HEK293 (cell line): ENCODE data around the gene CHSY1.

Experiments
- BCL11A ChIP-seq: fragments of 450-650 bp; formaldehyde crosslinking; IDR thresholded peaks from 2 replicates; pipeline ENCODE4 v1.5.1; 2016; ENCODE audit warnings: low read depth, missing biosample characterization, missing genetic modification characterization
- EGR2 ChIP-seq: fragments of 450-650 bp; formaldehyde crosslinking; IDR thresholded peaks from 2 replicates; pipeline ENCODE4 v1.5.1; 2016; ENCODE audit warnings: low read depth, missing biosample characterization, missing genetic modification characterization
- FEZF1 ChIP-seq: fragments of 450-650 bp; formaldehyde crosslinking; IDR thresholded peaks from 2 replicates; pipeline ENCODE4 v1.5.1; 2016; ENCODE audit warnings: missing biosample characterization, missing genetic modification characterization
- GLI2 ChIP-seq: fragments of 450-650 bp; formaldehyde crosslinking; IDR thresholded peaks from 2 replicates; pipeline ENCODE4; 2017; ENCODE audit warnings: missing biosample characterization, missing genetic modification characterization, low read depth, borderline replicate concordance
- GLI4 ChIP-seq: fragments of 450-650 bp; formaldehyde crosslinking; IDR thresholded peaks from 2 replicates; pipeline ENCODE4 v1.5.1; 2016; ENCODE audit warnings: missing biosample characterization, missing genetic modification characterization
- KLF8 ChIP-seq: fragments of 450-650 bp; formaldehyde crosslinking; IDR thresholded peaks from 2 replicates; pipeline ENCODE4 v1.5.1; 2016; ENCODE audit warnings: missing biosample characterization, missing genetic modification characterization
- MZF1 ChIP-seq: fragments of 450-650 bp; formaldehyde crosslinking; IDR thresholded peaks from 2 replicates; pipeline ENCODE4 v1.5.1; 2017; ENCODE audit warnings: missing biosample characterization, missing genetic modification characterization, borderline replicate concordance
- SP2 ChIP-seq: fragments of 450-650 bp; formaldehyde crosslinking; IDR thresholded peaks from 2 replicates; pipeline ENCODE4 v1.5.1; 2016; ENCODE audit warnings: missing biosample characterization, missing genetic modification characterization
- SP3 ChIP-seq: fragments of 450-650 bp; formaldehyde crosslinking; IDR thresholded peaks from 2 replicates; pipeline ENCODE4 v1.5.1; 2016; ENCODE audit warnings: missing biosample characterization, missing genetic modification characterization
- YY1 ChIP-seq: fragments of 450-650 bp; formaldehyde crosslinking; IDR thresholded peaks from 2 replicates; pipeline ENCODE4 v1.5.1; 2018; ENCODE audit warnings: missing biosample characterization, missing genetic modification characterization
- ZIC2 ChIP-seq: fragments of 450-650 bp; formaldehyde crosslinking; IDR thresholded peaks from 2 replicates; pipeline ENCODE4 v1.5.1; 2016; ENCODE audit warnings: missing biosample characterization, missing genetic modification characterization
- ZNF112 ChIP-seq: fragments of 450-650 bp; formaldehyde crosslinking; IDR thresholded peaks from 2 replicates; pipeline ENCODE4 v1.5.0; 2017; ENCODE audit warnings: missing biosample characterization, missing genetic modification characterization
- ZNF169 ChIP-seq: fragments of 450-650 bp; formaldehyde crosslinking; IDR thresholded peaks from 2 replicates; pipeline ENCODE4 v1.5.1; 2016; ENCODE audit warnings: missing biosample characterization, missing genetic modification characterization
- ZNF184 ChIP-seq: fragments of 450-650 bp; IDR thresholded peaks from 2 replicates; pipeline ENCODE4 v1.5.1; 2018; ENCODE audit warnings: missing biosample characterization, mild to moderate bottlenecking, missing genetic modification characterization
- ZNF211 ChIP-seq: fragments of 450-650 bp; formaldehyde crosslinking; IDR thresholded peaks from 2 replicates; pipeline ENCODE4 v1.5.1; 2016; ENCODE audit warnings: low read depth, missing biosample characterization, missing genetic modification characterization
- ZNF214 ChIP-seq: fragments of 450-650 bp; formaldehyde crosslinking; IDR thresholded peaks from 2 replicates; pipeline ENCODE4 v1.5.1; 2017; ENCODE audit warnings: missing biosample characterization, mild to moderate bottlenecking, missing genetic modification characterization, borderline replicate concordance
- ZNF248 ChIP-seq: fragments of 450-650 bp; formaldehyde crosslinking; IDR thresholded peaks from 2 replicates; pipeline ENCODE4 v1.5.1; 2017; ENCODE audit warnings: missing biosample characterization, missing genetic modification characterization
- ZNF266 ChIP-seq: fragments of 450-650 bp; formaldehyde crosslinking; IDR thresholded peaks from 2 replicates; pipeline ENCODE4 v1.5.1; 2016; ENCODE audit warnings: missing biosample characterization, missing genetic modification characterization, low read depth
- ZNF274 ChIP-seq, 2 experiments: fragments of 200-500 bp in 1 of 2; fragments of 450-650 bp in 1 of 2; sonication (Bioruptor generic) in 1 of 2; formaldehyde crosslinking in 1 of 2; IDR thresholded peaks; 2 replicates each; pipeline versions ENCODE4 v1.5.1 to v1.6.1; 2014 to 2016; ENCODE audit warnings: borderline replicate concordance in 1 of 2, inconsistent platforms in 1 of 2, low read length in 1 of 2, missing biosample characterization in 1 of 2, missing genetic modification characterization in 1 of 2
- ZNF423 ChIP-seq: fragments of 450-650 bp; formaldehyde crosslinking; IDR thresholded peaks from 2 replicates; pipeline ENCODE4 v1.5.1; 2016; ENCODE audit warnings: missing biosample characterization, missing genetic modification characterization
- ZNF433 ChIP-seq: fragments of 450-650 bp; formaldehyde crosslinking; IDR thresholded peaks from 2 replicates; pipeline ENCODE4 v1.5.1; 2016; ENCODE audit warnings: missing biosample characterization, missing genetic modification characterization, low read depth
- ZNF529 ChIP-seq: fragments of 450-650 bp; formaldehyde crosslinking; IDR thresholded peaks from 2 replicates; pipeline ENCODE4 v1.5.1; 2017; ENCODE audit warnings: missing genetic modification characterization, missing biosample characterization; ENCODE audit not compliant: insufficient replicate concordance
- ZNF624 ChIP-seq: fragments of 450-650 bp; formaldehyde crosslinking; IDR thresholded peaks from 2 replicates; pipeline ENCODE4 v1.5.1; 2017; ENCODE audit warnings: missing biosample characterization, missing genetic modification characterization
- ZNF629 ChIP-seq: fragments of 450-650 bp; formaldehyde crosslinking; IDR thresholded peaks from 2 replicates; pipeline ENCODE4 v1.5.1; 2017; ENCODE audit warnings: missing biosample characterization, missing genetic modification characterization
- ZNF658 ChIP-seq: fragments of 450-650 bp; formaldehyde crosslinking; IDR thresholded peaks from 2 replicates; pipeline ENCODE4; 2016; ENCODE audit warnings: missing biosample characterization, missing genetic modification characterization
- ZNF664 ChIP-seq: fragments of 450-650 bp; formaldehyde crosslinking; IDR thresholded peaks from 2 replicates; pipeline ENCODE4 v1.5.1; 2016; ENCODE audit warnings: missing biosample characterization, missing genetic modification characterization
- ZNF677 ChIP-seq: fragments of 450-650 bp; IDR thresholded peaks from 2 replicates; pipeline ENCODE4 v1.5.0; 2018; ENCODE audit warnings: missing biosample characterization, mild to moderate bottlenecking, missing genetic modification characterization, moderate library complexity
- ZNF776 ChIP-seq: fragments of 450-650 bp; formaldehyde crosslinking; IDR thresholded peaks from 2 replicates; pipeline ENCODE4 v1.5.0; 2017; ENCODE audit warnings: missing biosample characterization, missing genetic modification characterization, borderline replicate concordance
- TF ChIP-seq, protein P1 (sequence below): fragments of 450-650 bp; formaldehyde crosslinking; IDR thresholded peaks from 2 replicates; pipeline ENCODE4 v1.5.1; 2016; ENCODE audit warnings: missing biosample characterization, missing genetic modification characterization
- TF ChIP-seq, protein P2 (sequence below): fragments of 450-650 bp; formaldehyde crosslinking; IDR thresholded peaks from 2 replicates; pipeline ENCODE4 v1.5.1; 2016; ENCODE audit warnings: missing biosample characterization, missing genetic modification characterization, borderline replicate concordance
- TF ChIP-seq, protein P3 (sequence below): fragments of 450-650 bp; formaldehyde crosslinking; IDR thresholded peaks from 2 replicates; pipeline ENCODE4 v1.5.1; 2016; ENCODE audit warnings: missing biosample characterization, missing genetic modification characterization

Gene CHSY1

DNA sequence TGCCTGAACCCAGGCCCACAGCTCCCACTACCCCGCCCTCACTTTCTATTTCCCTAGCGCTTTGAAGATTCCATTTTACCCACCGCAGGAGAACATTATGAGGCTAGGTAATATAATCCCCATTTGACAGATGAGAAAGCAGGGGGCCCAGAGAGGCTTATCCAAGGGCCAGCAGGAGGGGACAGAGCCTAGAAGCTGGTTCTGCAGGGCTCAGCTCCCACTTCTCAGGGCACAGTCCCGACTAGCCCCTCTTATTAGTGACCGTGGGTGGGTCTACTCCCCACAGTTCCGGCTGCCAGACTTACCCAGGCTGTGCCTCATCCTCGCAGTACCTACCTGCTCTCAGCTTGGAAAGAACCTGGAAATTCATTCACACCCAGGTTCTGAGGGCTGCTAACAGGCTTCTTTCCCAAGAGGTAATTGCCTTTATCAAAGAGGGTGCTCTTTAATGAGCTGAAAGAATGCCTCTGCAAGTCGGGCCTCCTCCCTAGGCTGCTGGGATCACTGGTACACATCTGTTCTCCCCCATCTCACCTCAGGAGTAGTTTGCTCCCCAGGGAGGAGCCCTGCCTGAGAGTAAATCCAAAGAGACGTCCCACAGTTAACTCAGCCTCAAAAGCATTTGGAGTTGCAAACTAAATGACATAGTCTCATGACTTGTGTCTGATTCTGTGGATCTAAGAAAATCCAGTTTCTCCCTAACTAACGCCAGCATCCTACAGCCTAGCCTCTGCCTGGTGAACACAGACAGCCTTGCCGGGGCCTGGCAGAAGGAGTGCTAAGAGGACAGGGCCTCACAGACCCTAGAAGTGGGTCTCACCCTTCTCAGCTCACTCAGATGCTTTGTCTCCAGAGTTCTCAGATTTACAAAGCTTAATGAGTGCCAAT is 125.0 kb downstream of the CHSY1 start (continued):
- TF ChIP-seq GLI4 (tag by site-specific recombination): no peak
- no peak for TF ChIP-seq ZNF629 (tag by site-specific recombination)
- TF ChIP-seq ZNF423 (tag by site-specific recombination): no peak
- no peak for TF ChIP-seq GLI2 (tag by site-specific recombination)
- TF ChIP-seq ZNF266 (tag by site-specific recombination): no peak
- TF ChIP-seq, protein P1, sequence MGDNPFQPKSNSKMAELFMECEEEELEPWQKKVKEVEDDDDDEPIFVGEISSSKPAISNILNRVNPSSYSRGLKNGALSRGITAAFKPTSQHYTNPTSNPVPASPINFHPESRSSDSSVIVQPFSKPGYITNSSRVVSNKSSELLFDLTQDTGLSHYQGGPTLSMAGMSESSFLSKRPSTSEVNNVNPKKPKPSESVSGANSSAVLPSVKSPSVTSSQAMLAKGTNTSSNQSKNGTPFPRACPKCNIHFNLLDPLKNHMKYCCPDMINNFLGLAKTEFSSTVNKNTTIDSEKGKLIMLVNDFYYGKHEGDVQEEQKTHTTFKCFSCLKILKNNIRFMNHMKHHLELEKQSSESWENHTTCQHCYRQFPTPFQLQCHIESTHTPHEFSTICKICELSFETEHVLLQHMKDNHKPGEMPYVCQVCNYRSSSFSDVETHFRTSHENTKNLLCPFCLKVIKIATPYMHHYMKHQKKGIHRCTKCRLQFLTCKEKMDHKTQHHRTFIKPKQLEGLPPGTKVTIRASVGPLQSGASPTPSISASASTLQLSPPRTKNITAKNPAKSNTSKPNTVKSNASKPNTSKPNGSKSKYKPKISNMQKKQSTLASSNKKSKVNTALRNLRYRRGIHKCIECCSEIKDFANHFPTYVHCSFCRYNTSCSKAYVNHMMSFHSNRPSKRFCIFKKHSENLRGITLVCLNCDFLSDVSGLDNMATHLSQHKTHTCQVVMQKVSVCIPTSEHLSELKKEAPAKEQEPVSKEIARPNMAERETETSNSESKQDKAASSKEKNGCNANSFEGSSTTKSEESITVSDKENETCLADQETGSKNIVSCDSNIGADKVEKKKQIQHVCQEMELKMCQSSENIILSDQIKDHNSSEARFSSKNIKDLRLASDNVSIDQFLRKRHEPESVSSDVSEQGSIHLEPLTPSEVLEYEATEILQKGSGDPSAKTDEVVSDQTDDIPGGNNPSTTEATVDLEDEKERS: no peak
- TF ChIP-seq BCL11A (tag by site-specific recombination): no peak
- TF ChIP-seq, protein P2, sequence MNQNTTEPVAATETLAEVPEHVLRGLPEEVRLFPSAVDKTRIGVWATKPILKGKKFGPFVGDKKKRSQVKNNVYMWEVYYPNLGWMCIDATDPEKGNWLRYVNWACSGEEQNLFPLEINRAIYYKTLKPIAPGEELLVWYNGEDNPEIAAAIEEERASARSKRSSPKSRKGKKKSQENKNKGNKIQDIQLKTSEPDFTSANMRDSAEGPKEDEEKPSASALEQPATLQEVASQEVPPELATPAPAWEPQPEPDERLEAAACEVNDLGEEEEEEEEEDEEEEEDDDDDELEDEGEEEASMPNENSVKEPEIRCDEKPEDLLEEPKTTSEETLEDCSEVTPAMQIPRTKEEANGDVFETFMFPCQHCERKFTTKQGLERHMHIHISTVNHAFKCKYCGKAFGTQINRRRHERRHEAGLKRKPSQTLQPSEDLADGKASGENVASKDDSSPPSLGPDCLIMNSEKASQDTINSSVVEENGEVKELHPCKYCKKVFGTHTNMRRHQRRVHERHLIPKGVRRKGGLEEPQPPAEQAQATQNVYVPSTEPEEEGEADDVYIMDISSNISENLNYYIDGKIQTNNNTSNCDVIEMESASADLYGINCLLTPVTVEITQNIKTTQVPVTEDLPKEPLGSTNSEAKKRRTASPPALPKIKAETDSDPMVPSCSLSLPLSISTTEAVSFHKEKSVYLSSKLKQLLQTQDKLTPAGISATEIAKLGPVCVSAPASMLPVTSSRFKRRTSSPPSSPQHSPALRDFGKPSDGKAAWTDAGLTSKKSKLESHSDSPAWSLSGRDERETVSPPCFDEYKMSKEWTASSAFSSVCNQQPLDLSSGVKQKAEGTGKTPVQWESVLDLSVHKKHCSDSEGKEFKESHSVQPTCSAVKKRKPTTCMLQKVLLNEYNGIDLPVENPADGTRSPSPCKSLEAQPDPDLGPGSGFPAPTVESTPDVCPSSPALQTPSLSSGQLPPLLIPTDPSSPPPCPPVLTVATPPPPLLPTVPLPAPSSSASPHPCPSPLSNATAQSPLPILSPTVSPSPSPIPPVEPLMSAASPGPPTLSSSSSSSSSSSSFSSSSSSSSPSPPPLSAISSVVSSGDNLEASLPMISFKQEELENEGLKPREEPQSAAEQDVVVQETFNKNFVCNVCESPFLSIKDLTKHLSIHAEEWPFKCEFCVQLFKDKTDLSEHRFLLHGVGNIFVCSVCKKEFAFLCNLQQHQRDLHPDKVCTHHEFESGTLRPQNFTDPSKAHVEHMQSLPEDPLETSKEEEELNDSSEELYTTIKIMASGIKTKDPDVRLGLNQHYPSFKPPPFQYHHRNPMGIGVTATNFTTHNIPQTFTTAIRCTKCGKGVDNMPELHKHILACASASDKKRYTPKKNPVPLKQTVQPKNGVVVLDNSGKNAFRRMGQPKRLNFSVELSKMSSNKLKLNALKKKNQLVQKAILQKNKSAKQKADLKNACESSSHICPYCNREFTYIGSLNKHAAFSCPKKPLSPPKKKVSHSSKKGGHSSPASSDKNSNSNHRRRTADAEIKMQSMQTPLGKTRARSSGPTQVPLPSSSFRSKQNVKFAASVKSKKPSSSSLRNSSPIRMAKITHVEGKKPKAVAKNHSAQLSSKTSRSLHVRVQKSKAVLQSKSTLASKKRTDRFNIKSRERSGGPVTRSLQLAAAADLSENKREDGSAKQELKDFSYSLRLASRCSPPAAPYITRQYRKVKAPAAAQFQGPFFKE: no peak
- TF ChIP-seq ZNF112 (tag by site-specific recombination): no peak
- TF ChIP-seq FEZF1 (tag by site-specific recombination): 0 out of 2 replicates have a peak, but pooled peaks have one; percentile 19
- peak; percentile 39; the same call in 1 of the 2 replicates for TF ChIP-seq MZF1 (tag by site-specific recombination)
- TF ChIP-seq ZNF184 (tag by site-specific recombination): peak; percentile 95
- TF ChIP-seq ZNF274 (IDR thresholded peaks at IDR 0.05; ENCODE audit: low read length): no peak
- TF ChIP-seq ZNF274 (tag by site-specific recombination; IDR thresholded peaks at IDR 0.05; ENCODE audit: borderline replicate concordance): no peak
- no peak for TF ChIP-seq ZNF529 (tag by site-specific recombination)
- no peak for TF ChIP-seq KLF8
- TF ChIP-seq ZNF658 (tag by site-specific recombination): no peak
- no peak for TF ChIP-seq SP3 (tag by site-specific recombination)
- no peak for TF ChIP-seq SP2 (tag by site-specific recombination)
- TF ChIP-seq ZNF664 (tag by site-specific recombination): no peak
- TF ChIP-seq ZIC2: peak; percentile 88
- TF ChIP-seq, protein P3, sequence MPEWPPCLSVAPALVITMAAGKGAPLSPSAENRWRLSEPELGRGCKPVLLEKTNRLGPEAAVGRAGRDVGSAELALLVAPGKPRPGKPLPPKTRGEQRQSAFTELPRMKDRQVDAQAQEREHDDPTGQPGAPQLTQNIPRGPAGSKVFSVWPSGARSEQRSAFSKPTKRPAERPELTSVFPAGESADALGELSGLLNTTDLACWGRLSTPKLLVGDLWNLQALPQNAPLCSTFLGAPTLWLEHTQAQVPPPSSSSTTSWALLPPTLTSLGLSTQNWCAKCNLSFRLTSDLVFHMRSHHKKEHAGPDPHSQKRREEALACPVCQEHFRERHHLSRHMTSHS: no peak
- TF ChIP-seq ZNF211 (tag by site-specific recombination): no peak
- no peak for TF ChIP-seq ZNF624 (tag by site-specific recombination)
- TF ChIP-seq ZNF169 (tag by site-specific recombination): no peak
- TF ChIP-seq YY1: no peak
- peak; percentile 51; the same call in 1 of the 2 replicates for TF ChIP-seq EGR2 (tag by site-specific recombination)
- TF ChIP-seq ZNF214 (tag by site-specific recombination): no peak
- no peak for TF ChIP-seq ZNF776 (tag by site-specific recombination)
- TF ChIP-seq ZNF677 (tag by site-specific recombination): no peak
- no peak for TF ChIP-seq ZNF248 (tag by site-specific recombination)
- no peak for TF ChIP-seq ZNF433 (tag by site-specific recombination)
